ENCODE results near the gene PHLPP1.

PHLPP1 gene

GRCh38 chr18:62987859-62988258, 272.5 kb downstream of the PHLPP1 start:
- no peak for DNase-seq

GRCh38 chr18:62988471-62988870, 273.1 kb downstream of the PHLPP1 start:
- no peak for DNase-seq

- no peak for DNase-seq
Observed at GRCh38 chr18:62989195-62989594, 273.9 kb downstream of the PHLPP1 start.

DNA sequence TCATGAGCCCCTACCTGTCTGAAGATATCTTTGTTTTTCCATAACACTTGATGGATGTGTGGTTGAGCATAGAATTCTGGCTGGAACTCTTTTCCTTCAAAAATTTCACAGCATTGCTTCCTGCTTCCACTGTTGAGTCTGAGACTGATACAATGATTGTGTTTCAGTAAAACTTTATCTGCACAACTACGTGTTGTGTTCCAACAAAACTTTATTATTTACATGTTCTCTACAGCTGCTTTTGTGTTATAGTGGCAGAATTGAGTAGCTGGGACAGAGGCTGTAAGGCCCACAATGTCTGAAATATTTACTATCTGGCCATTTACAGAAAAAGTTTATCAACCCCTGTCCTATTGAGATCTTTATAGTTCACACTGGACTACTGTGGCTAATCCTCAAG, 275.3 kb downstream of the PHLPP1 start:
- no peak for DNase-seq

- no peak for DNase-seq
Observed at GRCh38 chr18:62991389-62991788, 276.0 kb downstream of the PHLPP1 start.

DNA sequence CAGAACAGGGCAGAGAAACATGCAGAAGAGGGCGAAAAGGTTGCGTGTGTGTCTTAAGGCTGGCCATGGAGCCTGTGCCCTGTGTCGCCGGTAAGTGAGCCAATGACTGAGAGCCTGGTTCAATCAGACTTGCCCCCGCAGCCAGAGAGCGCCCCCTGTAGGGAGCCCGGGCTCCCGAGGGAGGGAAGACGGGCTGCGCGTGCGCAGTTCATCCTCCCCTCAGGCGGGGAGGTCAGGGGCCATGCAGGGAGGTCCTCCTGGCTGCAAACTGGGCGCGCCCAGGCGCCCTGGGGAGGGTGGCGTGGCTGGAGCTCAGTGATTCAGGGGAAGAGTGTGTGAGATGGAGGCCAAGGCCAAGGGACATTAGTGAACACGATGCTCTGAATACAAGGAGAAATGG, 276.6 kb downstream of the PHLPP1 start:
- no peak for DNase-seq

- no peak for DNase-seq
Observed at GRCh38 chr18:62992877-62993365, 277.6 kb downstream of the PHLPP1 start.

DNA sequence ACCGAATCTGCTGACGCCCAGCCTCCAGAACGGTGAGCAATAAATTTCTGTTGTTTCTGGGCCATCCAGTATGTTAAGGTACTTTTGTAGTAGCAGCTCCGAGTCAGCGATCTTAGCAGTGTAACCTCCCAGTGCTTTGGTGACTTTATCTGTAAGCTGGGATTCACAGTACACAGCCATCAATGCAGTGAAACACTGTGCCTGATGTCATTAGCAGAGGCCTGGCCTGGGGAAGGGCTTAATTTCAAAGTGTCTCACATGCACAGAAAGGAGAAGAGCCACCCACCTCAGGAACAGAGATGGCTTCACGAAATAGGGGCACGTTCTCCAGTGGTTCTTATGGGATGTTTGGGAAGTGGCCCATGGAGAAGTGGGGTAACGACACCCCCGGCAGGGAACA, 281.2 kb downstream of the PHLPP1 start:
- DNase-seq: no peak

- no peak for DNase-seq
Observed at GRCh38 chr18:62997076-62997475, 281.7 kb downstream of the PHLPP1 start.

- DNase-seq: no peak
Observed at GRCh38 chr18:62998443-62998842, 283.1 kb downstream of the PHLPP1 start.

DNA sequence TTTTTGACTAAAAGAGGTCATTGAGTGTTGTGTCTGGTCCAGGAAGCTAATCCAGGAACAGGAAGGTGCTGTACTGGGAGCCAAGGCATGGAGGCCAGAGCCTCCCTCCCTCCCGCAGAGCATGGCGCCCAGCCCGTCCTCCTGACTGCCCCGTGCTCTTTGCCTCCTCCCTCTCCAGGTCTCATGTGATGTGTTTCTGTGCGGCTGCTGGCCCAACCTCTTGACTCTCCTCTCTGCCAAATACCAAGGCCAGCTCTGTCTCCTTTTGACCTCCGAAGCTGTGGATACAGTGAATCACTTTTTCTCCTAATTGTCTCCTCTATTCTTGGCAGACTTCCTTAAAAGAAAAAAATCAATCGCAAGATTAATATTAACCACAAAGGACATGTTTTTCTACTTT, 284.1 kb downstream of the PHLPP1 start:
- peak in 1 of 2 experiments; percentile 48 for DNase-seq

DNA sequence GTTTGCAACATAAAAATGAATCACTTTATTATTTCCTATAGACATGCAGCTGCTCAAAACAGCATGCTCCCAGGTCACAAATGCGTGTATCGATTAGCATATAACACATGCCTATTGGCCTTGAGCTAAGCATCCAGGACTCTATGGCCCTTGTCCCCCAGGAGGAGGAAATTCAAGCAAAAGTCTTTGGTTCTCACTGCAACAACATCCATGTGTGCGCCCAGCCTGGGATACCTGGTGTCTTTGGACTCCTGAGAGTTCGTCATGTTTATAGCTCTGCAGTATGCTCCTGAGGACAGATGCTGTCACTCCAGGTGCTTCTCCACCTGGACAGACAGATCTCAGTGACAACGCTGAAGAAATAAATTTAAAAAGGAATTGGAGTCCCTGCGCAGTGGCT, 284.6 kb downstream of the PHLPP1 start:
- no peak for DNase-seq

DNA sequence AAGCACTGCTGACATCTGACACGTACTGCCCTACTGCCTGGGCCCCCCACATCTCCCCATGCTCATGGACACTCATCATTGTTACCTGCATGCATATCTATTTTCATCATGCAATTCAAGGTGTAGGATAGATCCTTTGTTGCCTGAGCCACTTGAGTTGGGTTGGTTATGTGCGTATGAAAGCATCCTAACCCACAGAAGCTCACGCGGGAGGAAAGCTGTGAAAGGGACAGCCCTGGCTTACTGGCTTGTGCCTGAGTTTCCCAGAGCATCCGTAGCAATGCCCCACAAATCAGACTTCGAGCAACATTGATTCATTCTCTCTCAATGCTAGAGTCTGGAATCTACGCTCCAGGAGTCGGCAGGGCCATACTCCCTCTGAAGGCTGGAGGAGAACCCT, 285.5 kb downstream of the PHLPP1 start:
- DNase-seq: no peak

DNA sequence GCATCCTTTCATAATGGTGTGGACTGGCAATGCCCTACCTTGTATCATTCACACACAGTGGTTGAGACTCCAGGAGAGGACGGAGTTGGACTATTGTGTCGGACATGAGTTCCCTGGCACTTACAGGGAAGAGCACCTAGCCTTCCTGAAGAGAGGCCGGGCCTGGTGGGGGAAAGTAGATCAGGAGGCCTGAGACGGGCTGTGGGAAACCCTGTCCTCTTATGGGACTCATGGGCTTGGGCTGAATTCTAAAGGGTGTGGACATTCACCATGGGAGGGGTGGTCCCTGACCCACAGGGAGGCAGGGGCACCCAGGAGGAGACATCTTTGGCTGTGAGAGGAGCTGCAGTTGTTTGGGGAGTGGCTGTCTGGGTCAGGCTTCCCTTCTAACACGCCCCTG, 286.5 kb downstream of the PHLPP1 start:
- DNase-seq: no peak

GRCh38 chr18:63002305-63002704, 287.0 kb downstream of the PHLPP1 start:
- DNase-seq: no peak

DNA sequence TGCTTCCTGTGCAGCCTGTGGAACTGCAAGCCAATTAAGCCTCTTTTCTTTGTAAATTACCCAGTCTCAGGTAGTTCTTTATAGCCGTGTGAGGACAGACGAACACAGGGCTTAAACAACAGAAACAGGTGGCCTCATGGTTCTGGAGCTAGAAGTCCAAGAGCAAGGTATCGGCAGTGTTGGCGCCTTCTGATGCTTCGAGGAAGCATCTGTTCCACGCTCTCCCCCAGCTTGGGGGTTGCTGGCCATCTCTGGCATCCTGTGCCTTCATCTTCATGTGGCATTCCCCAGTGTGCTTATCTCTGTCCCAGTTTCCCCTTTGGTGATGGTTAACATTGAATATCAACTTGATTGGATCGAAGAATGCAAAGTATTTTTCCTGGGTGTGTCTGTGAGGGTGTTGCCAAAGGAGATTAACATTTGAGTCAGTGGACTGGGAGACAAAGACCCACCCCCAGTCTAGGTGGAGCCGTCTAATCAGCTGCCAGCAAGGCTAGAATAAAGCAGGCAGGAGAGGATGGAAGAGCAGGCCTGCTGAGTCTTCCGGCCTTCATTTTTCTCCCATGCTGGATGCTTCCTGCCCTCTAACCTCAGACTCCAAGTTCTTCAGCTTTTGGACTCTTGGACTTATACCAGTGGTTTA, 287.6 kb downstream of the PHLPP1 start:
- DNase-seq: no peak

DNA sequence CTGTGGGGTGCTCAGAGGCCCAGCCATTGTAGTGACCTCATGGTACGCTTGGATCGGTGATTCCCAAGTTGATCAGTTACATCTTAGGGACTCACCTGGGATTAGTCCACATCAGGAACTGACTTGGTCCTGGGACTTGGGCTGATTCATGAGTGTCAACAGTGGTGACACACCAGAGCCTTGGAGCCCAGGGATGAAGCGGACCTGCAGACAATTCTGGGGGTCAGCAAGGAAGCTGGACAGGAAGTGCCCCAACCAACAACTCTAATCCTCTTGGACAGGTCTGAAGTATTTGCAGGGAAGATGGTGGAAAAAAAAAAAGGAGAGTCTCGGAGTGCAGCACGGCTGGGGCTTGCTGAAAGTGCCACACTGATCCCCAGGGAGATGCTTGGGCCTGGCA, 288.6 kb downstream of the PHLPP1 start:
- no peak for DNase-seq

- DNase-seq: no peak
Observed at GRCh38 chr18:63004466-63005089, 289.2 kb downstream of the PHLPP1 start.

GRCh38 chr18:63005306-63005705, 290.0 kb downstream of the PHLPP1 start:
- DNase-seq: no peak

DNA sequence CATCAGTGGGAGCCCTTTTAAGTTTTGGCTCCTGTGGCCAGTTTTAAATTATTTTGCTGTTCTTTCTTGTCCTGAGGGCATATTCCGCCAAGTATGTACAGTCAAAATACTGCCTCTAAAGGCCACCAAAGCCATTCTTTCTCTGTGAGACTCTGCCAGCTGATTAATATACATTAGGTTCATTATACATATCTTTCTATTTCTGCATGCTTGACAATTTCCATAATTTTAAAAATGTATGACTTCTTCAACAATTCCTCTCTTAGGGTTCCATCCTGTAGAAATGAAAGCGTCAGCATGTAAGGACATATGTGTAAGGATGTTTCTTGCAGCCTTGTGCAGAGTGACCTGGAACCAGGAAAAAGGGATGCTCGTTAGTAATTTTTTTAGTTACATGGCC, 291.9 kb downstream of the PHLPP1 start:
- no peak for DNase-seq

DNA sequence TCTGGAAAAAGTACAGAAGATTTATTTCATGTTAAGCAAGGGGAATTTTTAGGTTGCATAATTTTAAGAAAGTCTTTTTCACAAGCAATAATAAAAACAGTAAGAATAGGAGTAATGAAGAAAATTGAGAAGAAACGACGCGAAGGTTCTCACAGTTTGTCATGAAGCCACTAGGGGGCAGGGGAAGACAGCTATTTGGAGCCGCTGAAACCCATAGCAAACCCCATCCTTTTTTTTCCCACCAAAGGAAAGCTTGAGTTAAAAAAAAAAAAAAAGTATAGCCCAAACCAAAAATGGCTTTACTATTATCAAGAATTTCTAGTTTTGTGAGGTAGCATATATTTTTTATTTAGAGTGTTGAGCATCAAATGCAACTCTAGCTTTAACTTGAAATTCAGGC, 300.9 kb downstream of the PHLPP1 start:
- peak in 1 of 2 experiments; percentile 51 for DNase-seq

GRCh38 chr18:63017076-63017475, 301.7 kb downstream of the PHLPP1 start:
- DNase-seq: no peak

- DNase-seq: no peak
Observed at GRCh38 chr18:63017977-63018376, 302.6 kb downstream of the PHLPP1 start.

GRCh38 chr18:63022429-63023022, 307.2 kb downstream of the PHLPP1 start:
- DNase-seq: no peak
